ENCODE data around the gene SOCS1.

- no peak for TF ChIP-seq POLR2A (IDR thresholded peaks at IDR 0.05)
- TF ChIP-seq CTCF (IDR thresholded peaks at IDR 0.05): no peak
Observed at GRCh38 chr16:11277607-11278337, 21.8 kb upstream of the SOCS1 start.
